IMR-90 (cell line): ENCODE measurements around the gene DRD3. TPM values are rescaled to one million over a fixed set of nuclear protein-coding genes. Genes with fewer than 3 reads are reported as not detected.

Experiments used
- ATAC-seq: fragments of 200-7000 bp; cut with Tn5 transposase; 2 replicates; pipeline ENCODE4 v1.9.1; 2020; ENCODE audit warnings: low read depth, mild to moderate bottlenecking, moderate library complexity
- BruUV-seq: library from RNA; stranded (reverse); fragments of 400-500 nt; replicated peaks from 2 replicates; lab custom pipeline; 2021; lab: Mats Ljungman, UMichigan
- CTCF ChIA-PET: fragments of 300-600 bp; formaldehyde crosslinking; extraction: SDS; loops from one replicate; lab custom pipeline; 2021; ENCODE audit warnings: antibody characterized with exemption; lab: Yijun Ruan, JAX
- POLR2A ChIA-PET: fragments of 300-600 bp; sonication (Branson Sonifier 250); formaldehyde crosslinking; loops from one replicate; lab custom pipeline; 2022; ENCODE audit warnings: antibody characterized with exemption; ENCODE audit not compliant: unreplicated experiment; lab: Charles Lee
- DNase-seq: peaks from one replicate; pipeline ENCODE4 v3.0.0; 2013
- H2AFZ ChIP-seq: replicated peaks from 2 replicates; pipeline ENCODE3; 2013; ENCODE audit warnings: low read length, mild to moderate bottlenecking; ENCODE audit not compliant: poor library complexity
- H2AK5ac ChIP-seq: 2 replicates; pipeline ENCODE4 v1.6.1; 2013; ENCODE audit warnings: low read depth, low read length, inconsistent platforms
- H2AK9ac ChIP-seq: replicated peaks from 2 replicates; pipeline ENCODE3; 2013; ENCODE audit warnings: mild to moderate bottlenecking, low read depth, low read length, moderate library complexity; ENCODE audit not compliant: poor library complexity
- H2BK120ac ChIP-seq: 2 replicates; pipeline ENCODE4 v1.6.1; 2013; ENCODE audit warnings: low read depth, low read length, inconsistent platforms
- H2BK15ac ChIP-seq: 3 replicates; pipeline ENCODE4 v1.6.1; 2013; ENCODE audit warnings: low read depth, low read length, inconsistent platforms
- H2BK20ac ChIP-seq: 2 replicates; pipeline ENCODE4 v1.6.1; 2013; ENCODE audit warnings: low read depth, mild to moderate bottlenecking, inconsistent platforms, low read length, moderate library complexity
- H2BK5ac ChIP-seq: 2 replicates; pipeline ENCODE4 v1.6.1; 2013; ENCODE audit warnings: mild to moderate bottlenecking, low read depth, low read length, inconsistent platforms; ENCODE audit not compliant: poor library complexity, severe bottlenecking
- H3K14ac ChIP-seq: replicated peaks from 2 replicates; pipeline ENCODE4 v1.6.1; 2013; ENCODE audit warnings: low read depth, low read length, inconsistent platforms
- H3K18ac ChIP-seq: 2 replicates; pipeline ENCODE4 v1.6.1; 2013; ENCODE audit warnings: low read depth, low read length, control low read depth
- H3K23ac ChIP-seq: 2 replicates; pipeline ENCODE4 v1.6.1; 2013; ENCODE audit warnings: low read depth, low read length, inconsistent platforms
- H3K27ac ChIP-seq: 2 replicates; pipeline ENCODE4 v1.5.1; 2013; ENCODE audit warnings: mild to moderate bottlenecking, control low read depth, low read length; ENCODE audit not compliant: insufficient read depth
- H3K27me3 ChIP-seq: 2 replicates; pipeline ENCODE4 v1.6.1; 2013; ENCODE audit warnings: low read length; ENCODE audit not compliant: control insufficient read depth, insufficient read depth
- H3K36me3 ChIP-seq: 2 replicates; pipeline ENCODE4 v1.6.1; 2013; ENCODE audit warnings: low read length, mixed read lengths; ENCODE audit not compliant: control insufficient read depth, insufficient read depth
- H3K4ac ChIP-seq: 2 replicates; pipeline ENCODE4 v1.6.1; 2013; ENCODE audit warnings: low read depth, low read length, inconsistent platforms
- H3K4me1 ChIP-seq: 2 replicates; pipeline ENCODE4 v1.6.1; 2013; ENCODE audit warnings: low read length, mixed read lengths; ENCODE audit not compliant: control insufficient read depth, insufficient read depth
- H3K4me2 ChIP-seq: 2 replicates; pipeline ENCODE4 v1.6.1; 2013; ENCODE audit warnings: low read depth, mild to moderate bottlenecking, control low read depth, low read length, moderate library complexity
- H3K4me3 ChIP-seq: 2 replicates; pipeline ENCODE4 v1.5.1; 2013; ENCODE audit warnings: low read depth, mild to moderate bottlenecking, control low read depth, low read length, moderate library complexity; ENCODE audit not compliant: insufficient read depth
- H3K56ac ChIP-seq: 2 replicates; pipeline ENCODE4 v1.6.1; 2013; ENCODE audit warnings: low read length, inconsistent platforms; ENCODE audit not compliant: insufficient read depth; ENCODE audit errors: extremely low read depth
- H3K79me1 ChIP-seq, 2 experiments: 2 replicates each; pipeline ENCODE4 v1.6.1; 2013; ENCODE audit warnings: low read length in 2 of 2, inconsistent platforms in 1 of 2, low read depth in 1 of 2
- H3K9ac ChIP-seq: 2 replicates; pipeline ENCODE4 v1.6.1; 2013; ENCODE audit warnings: low read depth, low read length, control low read depth
- H3K9me1 ChIP-seq: 2 replicates; pipeline ENCODE4 v1.6.1; 2013; ENCODE audit warnings: low read length, inconsistent platforms; ENCODE audit not compliant: insufficient read depth
- H3K9me3 ChIP-seq: 2 replicates; pipeline ENCODE4 v1.6.1; 2013; ENCODE audit warnings: low read length; ENCODE audit not compliant: control insufficient read depth, insufficient read depth
- H4K20me1 ChIP-seq: 2 replicates; pipeline ENCODE4 v1.6.1; 2013; ENCODE audit warnings: low read length, inconsistent platforms; ENCODE audit not compliant: insufficient read depth
- H4K5ac ChIP-seq: 2 replicates; pipeline ENCODE4 v1.6.1; 2013; ENCODE audit warnings: mild to moderate bottlenecking, low read depth, low read length, control low read depth
- H4K8ac ChIP-seq, 2 experiments: 2 replicates each; pipeline ENCODE4 v1.6.1; 2013; ENCODE audit warnings: low read depth in 2 of 2, low read length in 2 of 2, control low read depth in 1 of 2, inconsistent platforms in 1 of 2
- H4K91ac ChIP-seq: 2 replicates; pipeline ENCODE4 v1.6.1; 2013; ENCODE audit warnings: low read depth, low read length, inconsistent platforms; ENCODE audit not compliant: insufficient read depth
- BHLHE40 ChIP-seq: fragments of 150-350 bp; IDR thresholded peaks from 2 replicates; pipeline ENCODE4 v1.6.1; 2016; ENCODE audit warnings: mild to moderate bottlenecking, low read depth, low read length
- CEBPB ChIP-seq: IDR thresholded peaks from 2 replicates; pipeline ENCODE4 v1.6.1; 2012; ENCODE audit warnings: low read depth, low read length, improper control_type of control experiment
- FOS ChIP-seq: fragments of 150-350 bp; IDR thresholded peaks from 2 replicates; pipeline ENCODE4 v1.6.1; 2016; ENCODE audit warnings: low read depth, low read length
- MXI1 ChIP-seq: IDR thresholded peaks from 2 replicates; pipeline ENCODE4 v1.6.1; 2012; ENCODE audit warnings: low read depth, mild to moderate bottlenecking, low read length, moderate library complexity, borderline replicate concordance
- POLR2A ChIP-seq: IDR thresholded peaks from 2 replicates; pipeline ENCODE4 v1.6.1; 2012; ENCODE audit warnings: mild to moderate bottlenecking, low read depth, low read length
- RAD21 ChIP-seq: IDR thresholded peaks from 2 replicates; pipeline ENCODE4 v1.6.1; 2012; ENCODE audit warnings: low read length, improper control_type of control experiment
- RCOR1 ChIP-seq: IDR thresholded peaks from 2 replicates; pipeline ENCODE4 v1.6.1; 2012; ENCODE audit warnings: mild to moderate bottlenecking, low read length, improper control_type of control experiment; ENCODE audit not compliant: insufficient replicate concordance
- RFX5 ChIP-seq: IDR thresholded peaks from 2 replicates; pipeline ENCODE4 v1.8.0; 2012; ENCODE audit warnings: low read depth, mild to moderate bottlenecking, low read length, moderate library complexity
- SMC3 ChIP-seq: fragments of 150-350 bp; IDR thresholded peaks from 2 replicates; pipeline ENCODE4 v1.6.1; 2016; ENCODE audit warnings: low read depth, mild to moderate bottlenecking, antibody characterized with exemption, low read length, moderate library complexity
- USF2 ChIP-seq: fragments of 150-350 bp; IDR thresholded peaks from 2 replicates; pipeline ENCODE4 v1.6.1; 2017; ENCODE audit warnings: mild to moderate bottlenecking, antibody characterized with exemption, low read length, low read depth
- WGBS, 2 experiments: methylation state at CpG; one replicate each; pipeline versions ENCODE4 v1.1.5 to v1.1.7; 2013; ENCODE audit warnings: missing lambda C conversion rate in 2 of 2; ENCODE audit not compliant: insufficient read length in 1 of 2; ENCODE audit errors: extremely low coverage in 2 of 2; 5-methylcytosine and 5-hydroxymethylcytosine counted together
- dilution Hi-C: fragments of 300-500 bp; cut with HindIII; formaldehyde crosslinking; loops from one replicate; pipeline ENCODE4 v1.14.3; 2018; ENCODE audit warnings: low sequenced_read_pairs; ENCODE audit not compliant: unreplicated experiment
- in situ Hi-C: fragments of 300-500 bp; cut with MboI; formaldehyde crosslinking; loops from 3 replicates; pipeline ENCODE4 v1.14.3; 2019; ENCODE audit warnings: low sequenced_read_pairs, inconsistent platforms, mixed read lengths
- intact Hi-C: fragments of 100-400 bp; cut with micrococcal nuclease; formaldehyde crosslinking; loops from 2 replicates; pipeline ENCODE4 v1.10.0; 2022
- polyA plus RNA-seq, 3 experiments: library from polyadenylated mRNA; depleted of rRNA; stranded (reverse); fragments of >200 nt; gene quantifications; 2 replicates each; pipeline ENCODE4 v1.2.3, GENCODE V29; 2012; ENCODE audit warnings: low replicate concordance in 1 of 3
- total RNA-seq: library from RNA; depleted of rRNA; stranded (reverse); fragments of >200 nt; gene quantifications from 2 replicates; pipeline ENCODE4 v1.2.3, GENCODE V29; 2012

The DRD3 gene
- total and polyA plus RNA-seq, 2 of the 4 experiments (the other 2 are of a cell fraction), result not detected

- Histone ChIP-seq H3K27me3 (no peaks in the 10 kb centered on the region), H4K5ac (no peak overlapping the region), H3K23ac (no peak overlapping the region), H3K9me3 (no peaks in the 10 kb centered on the region), H3K36me3 (peaks cover 4% of the 10 kb centered on the region), H3K4me2 (no peak overlapping the region), H3K9ac (no peak overlapping the region), H2BK15ac (no peak overlapping the region), H3K4me1 (peaks cover 3% of the 10 kb centered on the region; the same call in 1 of the 2 replicates), H3K56ac (no peak overlapping the region), H2AK9ac (no peak overlapping the region), H4K8ac (no peak overlapping the region), H4K20me1 (no peaks in the 10 kb centered on the region), H3K4ac (no peak overlapping the region), H2BK5ac (no peak overlapping the region), H3K4me3 (no peak overlapping the region), H2BK20ac (no peak overlapping the region; the same call in 1 of the 2 replicates), H4K91ac (no peak overlapping the region), H3K9me1 (no peaks in the 10 kb centered on the region; the same call in 1 of the 2 replicates), H3K27ac (no peak overlapping the region), H3K79me1 (no peaks in the 10 kb centered on the region), H3K14ac (peak overlapping the region; percentile 1; the same call in 1 of the 2 replicates), H3K18ac (no peak overlapping the region), H2AFZ (peak overlapping the region; percentile 71), H2BK120ac (no peak overlapping the region), H2AK5ac (no peak overlapping the region; the same call in 1 of the 2 replicates)
- TF ChIP-seq MXI1 (no peak), SMC3 (no peak), FOS (no peak), RCOR1 (no peak), CEBPB (no peak), BHLHE40 (no peak), USF2 (no peak), RFX5 (no peak), POLR2A (no peak), RAD21 (no peak)
- DNase-seq, result no peak
- in situ Hi-C loops, result no loop called here
- BruUV-seq, result no TSS peak
- ChIA-PET POLR2A (no interaction called here), CTCF (interaction anchor here (1.7 kb wide), 1 partner anchor 14 kb away, joined by 3 read pairs; no protein-coding TSS in a partner anchor)
- ATAC-seq, result no peak
- WGBS, 2 experiments, result 80% methylated on average over 3 of the region's 13 CpGs; no CpG with 5 or more reads in 1 of the 2 experiments
- intact Hi-C loops, result no loop called here
- dilution Hi-C loops, result no loop called here
These were observed 86.5 kb downstream of the DRD3 start for GRCh38 chr3:114092151-114093015.
